ENCODE measurements around the gene CASQ1.

DNA sequence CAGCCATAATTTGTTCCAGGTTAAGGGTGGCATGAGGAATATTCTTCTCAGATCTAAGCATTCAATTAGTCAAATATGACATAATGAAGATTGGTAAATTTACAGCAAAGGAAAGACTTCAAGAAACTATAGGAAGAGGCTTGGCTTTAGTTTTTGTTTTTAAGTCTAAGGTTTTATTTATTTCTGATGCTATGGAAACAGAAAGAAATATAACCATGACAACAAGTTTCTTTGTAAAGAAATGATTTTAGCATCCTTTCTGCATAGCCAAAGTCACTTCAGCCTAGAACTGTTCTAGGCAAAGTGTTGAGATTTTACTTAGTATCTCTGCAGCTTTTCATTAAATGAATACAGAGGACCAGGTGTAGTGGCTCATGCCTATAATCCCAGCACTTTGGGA lies 42.5 kb downstream of the CASQ1 start:
- TF ChIP-seq POLR2AphosphoS5 (IDR thresholded peaks at IDR 0.05; ENCODE audit: low read depth, low read length) (no peak), SPI1 (IDR thresholded peaks at IDR 0.05; ENCODE audit: low read depth, low read length) (no peak), POLR2A (IDR thresholded peaks at IDR 0.05; ENCODE audit: low read depth, low read length) (no peak), PAX5 (IDR thresholded peaks at IDR 0.05; ENCODE audit: insufficient read depth, low read length, severe bottlenecking) (no peak)
